NCI-H2196 treated with DMSO at 0.1 percent for 48 hours (cell line): ENCODE measurements around the gene PPP2R5D.
A peak's percentile ranks its signal among the peaks of the same experiment; 100 is the strongest.
"Not testable (repeated sequence)": the region's sequence is repeated elsewhere in the genome, so short reads cannot be mapped to it uniquely, and the experiment has no call there.

ENCODE experiments used
- DNase-seq: peaks from one replicate; lab custom pipeline; 2025; ENCODE audit not compliant: unreplicated experiment; lab: John Stamatoyannopoulos, UW

PPP2R5D gene

GRCh38 chr6:43021270-43022047 lies 37.1 kb downstream of the PPP2R5D start, which contains the start of gene RRP36:
RRP36 (plus strand) TSS chr6:43021623; CDS start chr6:43021655, 32 bp downstream.
- peak; percentile 66 for DNase-seq

DNA sequence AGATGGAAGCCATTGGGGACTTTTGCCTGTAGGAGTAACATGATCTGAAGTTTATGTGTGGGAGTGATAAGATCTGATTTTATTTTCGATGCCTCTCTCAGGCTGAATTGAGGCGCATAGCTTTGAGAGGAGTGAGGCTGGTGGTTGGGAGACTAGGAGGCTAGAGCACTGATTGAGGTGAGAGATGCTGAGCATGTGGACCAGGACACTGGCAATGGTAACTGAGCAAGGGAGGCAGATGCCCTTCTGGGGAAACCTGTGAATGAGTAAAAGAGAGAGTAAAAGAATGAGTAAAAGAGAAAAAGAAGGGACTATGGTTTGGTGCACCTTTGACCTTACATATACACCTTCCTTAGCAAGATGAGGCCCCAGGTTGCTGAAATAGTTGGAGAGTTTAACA lies 40.1 kb downstream of the PPP2R5D start:
- DNase-seq = no peak

DNA sequence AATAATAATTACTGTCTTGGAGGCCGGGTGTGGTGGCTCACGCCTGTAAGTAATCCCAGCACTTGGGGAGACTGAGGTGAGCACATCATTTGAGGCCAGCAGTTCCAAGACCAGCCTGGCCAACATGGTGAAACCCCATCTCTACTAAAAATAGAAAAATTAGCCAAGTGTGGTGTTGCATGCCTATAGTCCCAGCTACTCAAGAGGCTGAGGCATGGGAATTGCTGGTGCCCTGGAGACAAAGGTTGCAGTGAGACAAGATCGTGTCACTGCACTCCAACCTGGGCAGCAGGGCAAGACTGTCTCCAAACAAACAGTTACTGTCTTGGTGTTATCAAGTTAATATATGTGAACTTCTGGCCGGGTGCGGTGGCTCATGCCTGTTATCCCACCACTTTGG lies 42.0 kb downstream of the PPP2R5D start:
- no peak for DNase-seq

- no peak for DNase-seq
These were observed 44.8 kb downstream of the PPP2R5D start for GRCh38 chr6:43029120-43029519.

- DNase-seq = no peak
These were observed 48.0 kb downstream of the PPP2R5D start for GRCh38 chr6:43032326-43032725.

DNA sequence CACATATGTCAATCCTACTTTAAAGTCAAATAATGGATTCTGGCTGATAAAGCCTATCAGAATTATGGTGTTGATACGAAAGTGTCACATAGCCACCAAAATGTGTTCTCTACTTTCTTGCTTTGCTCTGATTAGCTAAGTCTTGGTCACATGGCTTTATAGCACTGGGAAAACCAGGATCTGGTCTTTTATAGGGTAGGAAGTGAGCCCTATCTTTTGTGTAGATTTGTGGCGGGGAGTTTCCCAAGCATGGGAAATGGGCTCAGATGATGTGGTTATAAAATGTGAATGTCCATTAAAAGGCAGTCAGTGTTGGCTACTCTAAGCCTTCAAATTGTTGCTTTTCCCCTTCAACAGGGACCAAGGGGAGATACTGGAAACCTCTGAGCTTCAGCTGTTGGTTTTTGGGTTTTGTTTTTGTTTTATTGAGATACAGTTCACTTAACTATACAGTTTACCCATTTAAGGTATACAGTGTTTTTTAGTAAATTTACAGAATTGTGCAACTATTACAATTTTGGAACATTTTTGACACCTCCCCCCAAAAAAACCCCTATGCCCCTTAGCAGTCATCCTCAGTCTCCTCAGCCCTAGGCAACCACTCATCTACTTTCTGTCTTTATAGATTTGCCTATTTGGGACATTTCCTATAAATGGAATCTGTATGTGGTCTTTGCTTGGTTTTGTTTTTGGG lies 49.3 kb downstream of the PPP2R5D start:
- DNase-seq = no peak

GRCh38 chr6:43034190-43034525 lies 49.8 kb downstream of the PPP2R5D start:
- no peak for DNase-seq

DNA sequence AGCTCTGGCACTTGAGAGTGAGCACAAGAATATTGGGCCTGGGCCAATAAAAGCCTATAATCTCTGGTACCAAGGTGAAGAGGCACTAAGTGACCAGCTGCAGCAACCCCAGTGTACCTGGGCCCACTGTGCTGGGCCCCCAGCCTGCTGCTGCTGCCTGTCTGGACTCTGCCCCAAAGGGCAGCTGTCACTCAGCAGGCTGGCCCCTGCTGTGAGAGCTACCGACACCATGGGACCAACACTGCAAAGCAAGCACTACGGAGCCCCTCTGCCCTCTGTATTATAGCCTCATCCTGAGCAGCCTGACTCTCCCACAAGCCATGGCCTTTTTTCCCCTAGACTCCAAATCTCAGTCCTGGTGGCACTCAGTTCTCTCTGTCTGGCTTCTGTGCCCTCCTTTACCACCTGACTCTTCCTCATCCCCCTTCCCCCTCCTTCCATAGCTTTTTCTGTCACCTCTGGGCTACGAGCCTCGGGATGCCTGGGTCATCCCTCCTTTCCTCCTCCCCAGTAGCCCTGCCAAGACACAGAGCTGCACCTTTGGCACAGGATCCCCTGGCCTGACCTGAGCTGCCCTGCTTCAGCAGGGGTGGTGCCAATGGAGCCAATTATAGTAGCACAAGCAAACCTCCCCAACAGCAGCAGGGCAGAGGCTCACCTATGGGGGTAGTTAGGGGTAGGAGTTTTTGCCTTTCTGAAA lies 51.3 kb downstream of the PPP2R5D start:
- no peak for DNase-seq

DNA sequence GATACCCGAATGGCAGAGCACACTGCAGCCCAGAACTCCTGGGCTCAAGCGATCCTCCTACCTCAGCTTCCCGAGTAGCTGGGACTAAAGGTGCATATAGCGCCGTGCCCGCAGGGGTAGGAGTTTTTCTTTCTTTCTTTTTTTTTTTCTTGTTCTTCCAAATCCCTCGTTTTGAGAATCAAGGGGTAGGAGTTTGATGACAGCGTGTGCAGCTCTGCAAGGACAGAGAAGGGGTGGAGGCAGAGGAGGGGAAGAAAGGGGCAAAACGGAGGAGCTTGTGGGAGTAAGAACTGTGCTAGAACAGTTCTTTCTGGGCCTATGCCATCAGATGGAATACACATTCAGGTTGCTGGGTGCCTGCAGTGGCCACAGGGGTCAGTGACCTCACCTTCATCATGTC lies 52.3 kb downstream of the PPP2R5D start:
- no peak for DNase-seq

DNA sequence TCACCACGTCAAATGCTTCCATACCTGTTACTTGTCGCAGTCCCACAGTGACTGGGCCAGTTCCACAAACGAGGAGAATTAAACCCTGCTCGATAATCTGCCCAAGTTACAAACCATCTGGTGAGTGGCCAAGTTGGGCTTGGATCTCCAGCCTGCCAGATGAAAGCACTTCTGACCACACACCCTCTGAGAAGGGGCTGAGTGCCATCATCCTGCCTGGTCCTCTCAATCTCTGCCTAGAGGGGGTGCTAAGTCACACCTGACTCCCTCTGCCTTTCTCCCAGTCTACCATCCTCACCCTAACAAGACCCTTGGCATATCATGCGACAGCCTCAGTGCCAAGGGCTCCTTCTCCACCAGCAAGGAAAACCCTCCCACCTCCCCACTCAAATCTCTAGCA lies 52.8 kb downstream of the PPP2R5D start:
- DNase-seq = no peak

DNA sequence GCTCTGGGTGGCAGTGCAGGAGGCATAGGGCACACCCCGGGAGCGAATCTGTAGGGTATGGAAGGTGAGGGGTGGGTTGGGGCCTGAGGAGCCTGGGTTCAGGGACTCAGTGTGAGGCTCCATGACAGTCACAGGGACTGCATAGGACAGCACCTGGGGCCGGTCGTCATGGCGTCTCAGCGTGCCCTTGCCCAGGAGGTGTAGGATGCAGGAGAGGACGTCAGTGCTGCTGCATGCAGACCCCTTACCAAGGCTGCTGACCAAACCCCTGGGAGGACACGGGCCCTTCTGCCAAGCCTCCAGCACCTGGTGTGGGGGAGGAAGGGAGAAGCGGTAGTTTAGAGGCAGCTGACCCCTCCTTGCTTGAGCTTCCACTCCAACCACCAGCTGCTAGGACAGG lies 53.3 kb downstream of the PPP2R5D start:
- no peak for DNase-seq

DNA sequence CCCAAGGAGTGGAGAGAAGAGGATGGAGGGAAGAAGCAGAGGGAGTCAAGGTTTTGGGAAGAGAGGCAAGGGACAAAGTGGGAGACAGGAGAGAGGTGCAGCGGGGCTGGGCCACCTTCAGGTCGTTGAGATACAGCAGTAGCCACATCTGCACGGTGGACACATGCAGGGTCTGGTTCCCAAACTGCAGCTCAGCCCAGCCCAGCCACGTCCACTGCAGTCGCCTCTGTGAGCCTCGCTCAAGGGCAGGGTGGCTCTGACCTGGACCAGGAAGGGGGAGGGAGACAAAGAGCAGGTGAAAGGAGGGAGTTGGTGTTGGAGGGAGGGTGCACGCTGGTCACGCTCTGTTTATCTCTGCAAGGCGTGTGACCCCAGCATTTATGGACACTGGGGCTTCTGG lies 54.4 kb downstream of the PPP2R5D start:
- no peak for DNase-seq

- no peak for DNase-seq
These were observed 56.3 kb downstream of the PPP2R5D start for GRCh38 chr6:43040542-43041257.

DNA sequence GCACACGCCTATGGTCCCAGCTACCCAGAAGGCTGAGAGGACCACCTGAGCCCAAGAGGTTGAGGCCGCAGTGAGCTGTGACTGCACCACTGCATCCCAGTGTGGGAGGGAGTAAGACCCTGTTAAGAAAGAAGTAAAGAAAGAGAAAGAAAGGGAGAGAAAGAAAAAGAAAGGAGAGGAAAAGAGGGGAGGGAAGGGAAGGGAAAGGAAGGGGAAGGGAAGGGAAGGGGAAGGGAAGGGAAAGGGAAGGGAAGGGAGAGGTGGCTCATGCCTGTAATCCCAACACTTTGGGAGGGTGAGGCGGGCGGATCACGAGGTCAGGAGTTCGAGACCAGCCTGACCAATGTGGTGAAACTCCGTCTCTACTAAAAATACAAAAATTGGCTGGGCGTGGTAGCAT lies 57.1 kb downstream of the PPP2R5D start:
- not testable (repeated sequence) for DNase-seq

DNA sequence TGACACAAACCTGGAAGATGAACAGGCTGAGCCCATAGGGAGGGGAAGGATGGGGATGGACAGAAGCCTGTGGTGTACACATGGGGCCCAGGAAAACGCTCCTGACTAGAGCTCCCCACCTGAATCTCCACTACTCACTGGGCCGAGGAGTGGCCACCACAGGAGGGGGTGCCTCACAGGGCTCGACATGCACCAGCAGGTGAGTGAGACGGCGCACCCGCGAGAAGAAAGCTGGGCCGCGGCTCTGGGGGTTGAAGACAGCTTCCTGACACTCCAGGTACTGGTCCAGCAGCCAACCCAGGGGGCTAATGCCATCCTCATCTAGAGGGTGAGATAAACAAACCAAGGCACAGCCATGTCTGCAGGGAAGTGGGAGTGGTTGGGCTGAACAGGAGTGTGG lies 58.9 kb downstream of the PPP2R5D start:
- DNase-seq = no peak

GRCh38 chr6:43045371-43045930 lies 61.1 kb downstream of the PPP2R5D start:
- DNase-seq = no peak

DNA sequence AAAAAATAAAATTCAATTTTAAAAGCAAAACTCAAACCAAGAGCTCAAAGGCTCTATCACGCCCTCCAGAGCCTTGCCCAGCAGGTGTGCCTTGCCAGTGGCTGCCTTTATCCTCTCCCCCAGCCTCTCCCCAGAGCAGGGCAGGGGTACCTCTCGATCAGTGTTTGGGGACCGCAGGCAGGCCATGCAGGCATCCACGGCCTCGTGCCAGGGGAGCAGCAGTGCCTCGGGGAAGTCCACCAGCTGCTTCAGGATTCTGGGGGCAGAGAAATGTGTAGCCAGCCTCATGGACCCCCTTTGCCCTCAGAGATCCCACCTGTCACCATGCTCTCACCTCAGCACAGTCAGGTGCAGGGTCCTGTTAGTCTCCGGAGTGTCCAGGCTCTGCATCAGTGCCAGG lies 63.6 kb downstream of the PPP2R5D start:
- no peak for DNase-seq

DNA sequence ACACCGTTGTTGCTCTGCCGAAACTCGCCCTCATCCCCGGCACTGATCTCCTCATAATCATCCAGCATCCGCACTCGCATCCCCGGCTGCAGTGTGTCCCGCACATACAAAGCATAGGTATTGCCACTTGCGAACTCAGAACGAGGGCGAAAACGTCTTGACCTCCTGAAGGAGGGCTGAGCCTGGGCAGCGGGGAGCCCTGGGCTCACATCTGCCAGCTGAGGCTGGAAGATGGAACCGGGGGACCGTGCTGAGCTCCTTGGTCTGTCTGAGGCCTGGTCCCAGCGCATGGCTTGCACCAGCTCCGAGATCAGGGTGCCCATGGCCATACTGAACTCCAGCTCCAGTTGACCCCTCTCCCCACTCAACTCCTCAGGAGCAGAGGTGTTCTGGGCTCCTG lies 66.6 kb downstream of the PPP2R5D start:
- DNase-seq = no peak

DNA sequence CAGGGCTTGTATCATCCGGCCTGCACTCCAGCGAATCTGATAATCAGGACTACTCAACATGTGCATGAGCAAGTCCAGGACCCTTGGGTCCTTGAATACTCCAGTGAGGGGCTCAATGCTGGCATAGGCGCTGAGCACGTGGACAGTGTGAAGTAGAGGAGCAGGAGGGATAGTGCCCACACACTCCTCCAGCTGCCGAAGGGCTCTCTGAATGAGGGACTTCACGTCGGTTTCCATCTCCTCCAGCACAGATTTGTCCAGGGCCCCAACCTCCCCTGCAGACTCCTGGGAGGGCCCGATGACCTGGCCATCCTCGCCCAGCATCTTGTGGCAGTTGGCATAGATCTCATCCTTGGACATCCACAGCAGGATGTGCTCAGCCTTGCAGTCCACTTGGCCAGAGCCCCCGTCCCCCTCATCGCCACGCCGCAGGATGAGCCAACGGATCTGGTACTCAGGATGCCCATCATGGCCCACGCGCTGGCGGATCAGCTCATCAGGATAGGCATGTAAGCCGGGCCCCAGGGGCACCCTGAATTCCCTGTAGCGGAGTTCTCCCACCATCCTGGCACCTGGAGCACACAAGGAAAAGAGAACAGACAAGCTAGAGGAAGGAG lies 68.0 kb downstream of the PPP2R5D start:
- no peak for DNase-seq

DNA sequence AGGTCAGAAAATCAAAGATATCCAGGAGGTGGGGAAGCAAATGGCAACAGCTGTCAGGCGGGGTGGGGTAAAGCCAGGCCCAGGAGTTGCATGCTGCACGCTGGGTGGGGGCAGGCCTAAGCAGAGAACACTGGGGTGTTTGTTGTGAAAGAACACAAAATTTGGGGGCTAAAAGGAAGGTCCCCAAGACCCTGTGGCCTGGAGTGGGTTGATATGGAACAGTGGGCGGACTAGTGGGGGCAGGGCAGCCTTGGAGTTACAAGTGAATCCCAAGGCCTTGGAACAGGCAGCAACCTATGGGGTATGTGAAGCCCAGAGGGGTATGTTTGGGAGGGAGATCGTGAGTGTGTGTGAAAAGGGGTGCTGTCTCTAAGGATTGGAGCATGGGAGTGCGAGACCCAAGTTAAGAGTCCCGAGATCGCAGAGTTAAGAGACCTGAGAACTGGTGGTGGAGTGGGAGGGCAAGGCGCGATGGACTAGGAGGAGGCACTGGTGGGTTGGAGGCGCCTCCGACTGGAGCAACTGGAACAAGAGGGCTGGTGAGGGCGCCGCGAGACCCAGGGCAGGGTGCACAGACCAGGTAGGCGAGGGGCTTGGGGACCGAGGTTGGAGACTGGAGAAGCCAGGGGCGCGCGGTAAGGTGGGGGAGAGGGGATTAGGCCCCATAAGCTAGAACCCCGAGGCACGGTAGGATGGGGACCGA lies 68.6 kb downstream of the PPP2R5D start:
- no peak for DNase-seq
